Body of pancreas (tissue), 4 donors: ENCODE data around the gene UGT1A4.

Experiments
- CTCF ChIP-seq, 7 experiments: fragments of 450-650 bp in 4 of 7; fragments of 200-600 bp in 3 of 7; sonication (generic) in 3 of 7; IDR thresholded peaks; one replicate each; pipeline ENCODE4 v1.5.1; 2016 to 2019; ENCODE audit warnings: antibody characterized with exemption in 7 of 7
- POLR2A ChIP-seq, 3 donors: fragments of 450-650 bp; IDR thresholded peaks; one replicate each; pipeline ENCODE4 v1.6.1; 2016; ENCODE audit warnings: antibody characterized with exemption in 3 of 3, mild to moderate bottlenecking in 2 of 3

DNA sequence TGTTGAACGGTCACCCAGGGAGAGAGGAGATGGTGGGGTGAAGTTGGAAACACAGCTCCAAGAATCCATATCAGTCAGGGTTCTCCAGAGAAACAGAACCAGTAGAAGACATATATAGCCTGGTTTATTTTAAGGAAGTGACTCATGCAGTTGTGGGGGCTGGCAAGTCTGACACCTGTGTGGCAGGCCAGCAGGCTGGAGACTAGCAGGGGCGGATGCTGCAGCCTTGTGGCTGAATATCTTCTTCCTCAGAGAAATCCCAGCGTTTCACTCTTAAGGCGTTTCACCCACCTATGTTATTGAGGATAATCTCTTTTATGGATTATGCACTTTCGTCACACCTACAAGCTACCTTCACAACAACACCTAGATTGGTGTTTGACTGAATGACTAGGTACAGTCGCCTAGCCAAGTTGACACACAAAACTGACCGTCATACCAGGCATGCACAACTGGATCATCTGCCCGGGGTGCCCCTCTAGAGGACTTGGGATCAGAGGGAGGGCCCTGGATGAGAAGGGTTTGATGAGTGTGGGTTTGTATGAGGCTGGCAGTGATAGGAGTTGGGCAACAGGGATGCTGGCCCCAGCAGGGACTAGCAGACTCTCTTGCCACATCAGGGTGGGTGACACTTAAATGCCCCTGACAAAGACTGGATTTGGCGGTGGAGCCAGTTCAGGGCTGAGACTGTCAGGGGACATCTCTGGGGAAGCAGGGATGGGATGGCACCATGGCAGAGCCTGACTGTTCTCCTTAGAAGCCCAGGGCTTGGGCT, 83.0 kb downstream of the UGT1A4 start:
- TF ChIP-seq CTCF (IDR thresholded peaks at IDR 0.05), result no peak
- no peak for TF ChIP-seq POLR2A (IDR thresholded peaks at IDR 0.05)
